ENCODE results near the gene AGPAT2. TPM values are rescaled to one million over a fixed set of nuclear protein-coding genes. Genes with fewer than 3 reads are reported as not detected.
A peak's percentile ranks its signal among the peaks of the same experiment; 100 is the strongest.

The AGPAT2 gene
- total RNA-seq, 2 donors from 2014 or later = 50.2 to 66.8 TPM

- TF ChIP-seq CTCF (IDR thresholded peaks at IDR 0.05) = no peak
- Histone ChIP-seq H3K36me3 (no peaks in the 10 kb centered on the region), H3K27ac (no peak overlapping the region), H3K4me3 (no peak overlapping the region), H3K4me1 (ENCODE audit: control insufficient read depth in 1 of 2, low read depth in 2 of 2) (peaks cover 0 to 11% of the 10 kb centered on the region in 2 donors), H3K27me3 (replicated peaks; ENCODE audit: insufficient read depth) (no peaks in the 10 kb centered on the region), H3K9me3 (no peaks in the 10 kb centered on the region)
- no peak for DNase-seq (ENCODE audit: low spot score)
- ATAC-seq (ENCODE audit: insufficient number of reproducible peaks, low FRiP score, low read depth) = no peak
These were observed 45.4 kb upstream of the AGPAT2 start for GRCh38 chr9:136732444-136733178.

- H3K36me3 ChIP-seq = peaks cover 3% of the 10 kb centered on the region
- no peaks in the 10 kb centered on the region for H3K27me3 ChIP-seq (replicated peaks; ENCODE audit: insufficient read depth)
- H3K9me3 ChIP-seq = no peaks in the 10 kb centered on the region
- H3K4me3 ChIP-seq = no peak overlapping the region
- TF ChIP-seq CTCF (IDR thresholded peaks at IDR 0.05) = no peak
- no peak for DNase-seq (ENCODE audit: low spot score)
- H3K27ac ChIP-seq = no peak overlapping the region
- ATAC-seq (ENCODE audit: insufficient number of reproducible peaks, low FRiP score, low read depth) = no peak
- H3K4me1 ChIP-seq (ENCODE audit: control insufficient read depth in 1 of 2, low read depth in 2 of 2) = peaks cover 8 to 28% of the 10 kb centered on the region in 2 donors
These were observed 42.7 kb upstream of the AGPAT2 start for GRCh38 chr9:136729926-136730325.

GRCh38 chr9:136729144-136729543 is 41.9 kb upstream of the AGPAT2 start:
- ATAC-seq (ENCODE audit: insufficient number of reproducible peaks, low FRiP score, low read depth) (no peak), DNase-seq (ENCODE audit: low spot score) (no peak)
- peak overlapping the region; percentile 76 for H3K4me3 ChIP-seq
- peaks cover 6% of the 10 kb centered on the region for H3K36me3 ChIP-seq
- no peak for TF ChIP-seq CTCF (IDR thresholded peaks at IDR 0.05)
- no peak overlapping the region for H3K27ac ChIP-seq
- H3K27me3 ChIP-seq (replicated peaks; ENCODE audit: insufficient read depth) = no peaks in the 10 kb centered on the region
- H3K4me1 ChIP-seq (ENCODE audit: control insufficient read depth in 1 of 2, low read depth in 2 of 2) = peaks cover 8 to 28% of the 10 kb centered on the region in 2 donors
- no peaks in the 10 kb centered on the region for H3K9me3 ChIP-seq

- H3K27ac ChIP-seq = no peak overlapping the region
- H3K36me3 ChIP-seq = peaks cover 11% of the 10 kb centered on the region
- TF ChIP-seq CTCF (IDR thresholded peaks at IDR 0.05) = no peak
- peak overlapping the region; percentile 76 for H3K4me3 ChIP-seq
- no peak for ATAC-seq (ENCODE audit: insufficient number of reproducible peaks, low FRiP score, low read depth)
- no peaks in the 10 kb centered on the region for H3K27me3 ChIP-seq (replicated peaks; ENCODE audit: insufficient read depth)
- no peak for DNase-seq (ENCODE audit: low spot score)
- peaks cover 8 to 28% of the 10 kb centered on the region in 2 donors for H3K4me1 ChIP-seq (ENCODE audit: control insufficient read depth in 1 of 2, low read depth in 2 of 2)
- no peaks in the 10 kb centered on the region for H3K9me3 ChIP-seq
These were observed 41.4 kb upstream of the AGPAT2 start for GRCh38 chr9:136728548-136729123.

- peak; percentile 40 for DNase-seq (ENCODE audit: low spot score)
- Histone ChIP-seq H3K9me3 (no peaks in the 10 kb centered on the region), H3K4me1 (ENCODE audit: control insufficient read depth in 1 of 2, low read depth in 2 of 2) (peaks cover 8 to 28% of the 10 kb centered on the region in 2 donors), H3K27ac (no peak overlapping the region), H3K36me3 (peaks cover 16% of the 10 kb centered on the region), H3K4me3 (peak overlapping the region; percentile 76), H3K27me3 (replicated peaks; ENCODE audit: insufficient read depth) (no peaks in the 10 kb centered on the region)
- ATAC-seq (ENCODE audit: insufficient number of reproducible peaks, low FRiP score, low read depth) = peak; percentile 72
- peak; percentile 83 for TF ChIP-seq CTCF (IDR thresholded peaks at IDR 0.05)
These were observed 40.9 kb upstream of the AGPAT2 start for GRCh38 chr9:136728080-136728547.

Data from thoracic aorta (tissue), 2 donors.